Type B pancreatic cell (in vitro differentiated cells): Measurements from ENCODE around the gene EHBP1. TPM values are rescaled to one million over a fixed set of nuclear protein-coding genes. Genes with fewer than 3 reads are reported as not detected.

ENCODE experiments used
- DNase-seq: peaks from one replicate; pipeline ENCODE4 v3.0.0; 2021; ENCODE audit warnings: mixed read lengths; ENCODE audit not compliant: unreplicated experiment; ENCODE audit errors: extremely low spot score
- H3K27ac Mint-ChIP-seq: 2 replicates; pipeline ENCODE4 v1.8.0; 2021; ENCODE audit warnings: mild to moderate bottlenecking, mixed read lengths
- H3K27me3 Mint-ChIP-seq: 2 replicates; pipeline ENCODE4 v1.8.0; 2021; ENCODE audit warnings: mixed read lengths
- H3K36me3 Mint-ChIP-seq: 2 replicates; pipeline ENCODE4 v1.8.0; 2021; ENCODE audit warnings: mixed read lengths
- H3K4me1 Mint-ChIP-seq: one replicate; pipeline ENCODE4 v1.8.0; 2021; ENCODE audit warnings: mixed read lengths; ENCODE audit not compliant: unreplicated experiment
- H3K4me3 Mint-ChIP-seq: 2 replicates; pipeline ENCODE4 v1.8.0; 2021; ENCODE audit warnings: mild to moderate bottlenecking, mixed read lengths
- H3K9me3 Mint-ChIP-seq: 2 replicates; pipeline ENCODE4 v1.8.0; 2021; ENCODE audit warnings: mixed read lengths
- total RNA-seq: library from RNA; stranded (reverse); gene quantifications from 2 replicates; pipeline ENCODE4 v1.2.1, GENCODE V29; 2021; ENCODE audit warnings: low replicate concordance
- TF ChIP-seq, protein P1 (sequence below): fragments of 200-600 bp; sonication (generic); conservative IDR thresholded peaks from 2 replicates; pipeline ENCODE4 v1.5.0; 2021; ENCODE audit warnings: antibody characterized with exemption, mild to moderate bottlenecking

EHBP1 gene
- total RNA-seq, 1 donor from 2014 or later = 59.2 TPM

DNA sequence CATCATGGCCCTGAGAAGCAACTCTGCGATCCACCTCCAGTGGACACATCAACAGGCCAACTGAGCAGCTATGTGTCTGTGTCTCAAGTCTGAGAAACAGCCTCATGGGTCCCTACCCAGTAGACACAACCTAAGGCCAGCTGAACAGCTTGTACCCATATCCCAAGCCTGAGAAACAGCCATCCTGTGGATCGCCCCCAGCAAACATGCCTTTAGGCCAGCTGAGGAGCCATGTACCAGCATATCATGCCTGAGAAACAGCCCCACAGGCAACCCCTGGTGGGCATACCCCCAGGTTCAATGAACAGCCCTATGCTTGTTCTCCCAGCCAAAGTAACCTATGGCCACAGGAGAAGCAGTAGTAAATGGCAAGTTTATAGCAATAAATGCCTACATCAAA lies 218.4 kb downstream of the EHBP1 start:
- Mint-ChIP-seq H3K27me3 (no peaks in the 10 kb centered on the region), H3K9me3 (peaks cover 27% of the 10 kb centered on the region), H3K27ac (no peak overlapping the region), H3K4me3 (no peak overlapping the region), H3K36me3 (peaks cover 40% of the 10 kb centered on the region), H3K4me1 (no peaks in the 10 kb centered on the region)
- TF ChIP-seq, protein P1, sequence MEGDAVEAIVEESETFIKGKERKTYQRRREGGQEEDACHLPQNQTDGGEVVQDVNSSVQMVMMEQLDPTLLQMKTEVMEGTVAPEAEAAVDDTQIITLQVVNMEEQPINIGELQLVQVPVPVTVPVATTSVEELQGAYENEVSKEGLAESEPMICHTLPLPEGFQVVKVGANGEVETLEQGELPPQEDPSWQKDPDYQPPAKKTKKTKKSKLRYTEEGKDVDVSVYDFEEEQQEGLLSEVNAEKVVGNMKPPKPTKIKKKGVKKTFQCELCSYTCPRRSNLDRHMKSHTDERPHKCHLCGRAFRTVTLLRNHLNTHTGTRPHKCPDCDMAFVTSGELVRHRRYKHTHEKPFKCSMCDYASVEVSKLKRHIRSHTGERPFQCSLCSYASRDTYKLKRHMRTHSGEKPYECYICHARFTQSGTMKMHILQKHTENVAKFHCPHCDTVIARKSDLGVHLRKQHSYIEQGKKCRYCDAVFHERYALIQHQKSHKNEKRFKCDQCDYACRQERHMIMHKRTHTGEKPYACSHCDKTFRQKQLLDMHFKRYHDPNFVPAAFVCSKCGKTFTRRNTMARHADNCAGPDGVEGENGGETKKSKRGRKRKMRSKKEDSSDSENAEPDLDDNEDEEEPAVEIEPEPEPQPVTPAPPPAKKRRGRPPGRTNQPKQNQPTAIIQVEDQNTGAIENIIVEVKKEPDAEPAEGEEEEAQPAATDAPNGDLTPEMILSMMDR = no peak
- no peak for DNase-seq

- Mint-ChIP-seq H3K4me1 (no peaks in the 10 kb centered on the region), H3K4me3 (no peak overlapping the region), H3K9me3 (peaks cover 20% of the 10 kb centered on the region), H3K27me3 (no peaks in the 10 kb centered on the region), H3K27ac (no peak overlapping the region), H3K36me3 (peaks cover 13% of the 10 kb centered on the region)
- DNase-seq = no peak
- TF ChIP-seq, protein P1 = no peak
These were observed 222.5 kb downstream of the EHBP1 start for GRCh38 chr2:62928015-62928414.

DNA sequence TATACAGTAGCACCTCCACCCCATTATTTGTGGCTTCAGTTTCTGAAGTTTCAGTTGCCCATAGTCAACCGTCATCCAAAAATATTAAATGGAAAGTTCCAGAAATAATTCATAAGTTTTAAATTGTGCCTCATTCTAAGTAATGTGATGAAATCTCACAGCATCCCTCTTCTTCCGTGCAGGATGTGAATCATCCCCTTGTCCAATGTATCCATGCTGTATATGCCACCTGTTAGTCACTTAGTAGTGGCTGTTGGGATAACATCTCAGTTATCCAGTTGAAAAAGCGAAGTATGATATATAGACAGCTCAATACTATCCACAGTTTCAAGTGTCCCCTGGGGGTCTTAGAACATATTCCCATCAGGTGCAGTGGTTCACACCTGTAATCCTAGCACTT lies 226.0 kb downstream of the EHBP1 start:
- TF ChIP-seq, protein P1 = no peak
- Mint-ChIP-seq H3K4me1 (no peaks in the 10 kb centered on the region), H3K27ac (no peak overlapping the region), H3K27me3 (no peaks in the 10 kb centered on the region), H3K4me3 (no peak overlapping the region), H3K9me3 (no peaks in the 10 kb centered on the region), H3K36me3 (no peaks in the 10 kb centered on the region)
- DNase-seq = no peak

DNA sequence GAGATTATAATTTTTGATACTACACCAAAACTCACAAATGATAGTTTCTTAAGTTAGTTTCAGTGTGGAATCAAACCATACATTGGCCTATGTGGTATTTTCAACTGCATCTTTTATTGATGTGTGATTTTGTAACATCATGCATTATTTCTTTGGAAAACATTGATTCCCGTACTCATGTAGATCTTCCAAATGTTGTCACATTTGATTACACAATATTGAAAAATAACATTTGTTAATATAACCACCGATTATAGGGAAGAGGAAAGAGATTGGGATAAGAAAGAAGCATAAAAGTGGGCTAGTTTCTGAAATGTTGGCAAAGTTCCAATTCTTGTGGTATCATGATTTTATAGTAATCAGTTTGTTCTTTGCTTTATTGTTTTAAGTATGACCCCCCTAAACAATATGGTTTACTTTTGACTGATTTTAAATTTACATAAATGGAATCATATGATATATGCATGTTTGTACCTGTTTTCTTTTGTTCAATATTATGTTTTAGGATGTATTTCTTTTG lies 227.9 kb downstream of the EHBP1 start:
- no peak overlapping the region for H3K27ac Mint-ChIP-seq
- no peaks in the 10 kb centered on the region for H3K27me3 Mint-ChIP-seq
- TF ChIP-seq, protein P1 = no peak
- no peaks in the 10 kb centered on the region for H3K9me3 Mint-ChIP-seq
- H3K4me1 Mint-ChIP-seq = no peaks in the 10 kb centered on the region
- H3K36me3 Mint-ChIP-seq = no peaks in the 10 kb centered on the region
- no peak for DNase-seq
- H3K4me3 Mint-ChIP-seq = no peak overlapping the region

DNA sequence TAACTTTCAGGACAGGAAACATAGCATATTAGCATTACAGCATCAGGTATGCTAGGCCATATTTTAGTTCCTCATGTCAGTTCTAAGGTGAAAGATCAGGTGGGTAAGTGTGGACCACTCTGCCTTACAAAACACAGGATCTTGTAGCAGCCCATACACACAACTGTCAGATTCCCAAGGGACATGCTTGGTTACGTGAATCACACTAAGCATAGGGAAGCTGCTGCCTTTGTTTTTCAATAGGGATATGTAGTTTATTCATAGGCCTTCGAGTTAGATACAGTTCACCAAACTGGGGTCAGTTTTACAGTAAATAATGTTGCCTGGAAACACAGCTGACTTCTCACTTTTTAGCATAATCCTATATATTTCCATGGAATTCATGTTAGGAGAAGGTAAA lies 229.0 kb downstream of the EHBP1 start:
- Mint-ChIP-seq H3K27ac (no peak overlapping the region), H3K36me3 (no peaks in the 10 kb centered on the region), H3K27me3 (no peaks in the 10 kb centered on the region), H3K4me1 (no peaks in the 10 kb centered on the region), H3K4me3 (no peak overlapping the region), H3K9me3 (no peaks in the 10 kb centered on the region)
- TF ChIP-seq, protein P1 = no peak
- no peak for DNase-seq

DNA sequence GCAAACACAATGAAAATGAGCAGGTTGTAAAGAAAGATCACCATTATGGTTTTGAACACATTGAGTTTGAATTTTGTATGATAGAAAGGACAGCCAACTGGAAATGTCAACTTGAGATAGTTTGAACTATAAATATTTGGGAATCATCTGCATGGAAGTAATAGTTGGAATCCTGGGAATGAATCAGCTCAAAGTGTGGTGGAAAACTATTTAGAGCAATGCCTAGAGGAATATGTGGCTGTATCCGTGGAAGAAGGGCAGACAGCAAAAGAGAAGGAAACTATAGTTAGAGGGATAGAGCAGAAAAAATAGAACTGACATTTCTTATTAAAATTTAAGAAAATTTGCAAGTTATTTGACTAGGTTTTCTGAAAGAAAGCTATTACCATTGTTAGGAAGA lies 232.6 kb downstream of the EHBP1 start:
- TF ChIP-seq, protein P1 = no peak
- DNase-seq = no peak
- Mint-ChIP-seq H3K27ac (no peak overlapping the region), H3K27me3 (no peaks in the 10 kb centered on the region), H3K9me3 (no peaks in the 10 kb centered on the region), H3K36me3 (no peaks in the 10 kb centered on the region), H3K4me3 (no peak overlapping the region), H3K4me1 (no peaks in the 10 kb centered on the region)
